Right lobe of liver (tissue), 6 donors: Measurements from ENCODE around the gene EMC9. TPM values are rescaled to one million over a fixed set of nuclear protein-coding genes. Genes with fewer than 3 reads are reported as not detected.

ENCODE experiments used
- ATAC-seq, 4 donors: fragments of 200-7000 bp; cut with Tn5 transposase; one replicate each; pipeline ENCODE4 v1.9.1; 2020; ENCODE audit warnings: mild to moderate bottlenecking in 4 of 4, moderate library complexity in 4 of 4
- DNase-seq, 3 donors: peaks; one replicate each; pipeline ENCODE4 v3.0.0-alpha.2; 2020
- H3K27ac ChIP-seq, 3 donors: fragments of 200-600 bp; one replicate each; pipeline ENCODE4 v1.8.0; 2022
- H3K27me3 ChIP-seq, 2 donors: fragments of 200-600 bp; one replicate each; pipeline ENCODE4 v1.8.0; 2022
- H3K36me3 ChIP-seq, 4 donors: fragments of 200-600 bp; sonication (generic) in 1 of 4; one replicate each; pipeline versions ENCODE4 v1.5.1 to v1.8.0; 2017 to 2022; ENCODE audit warnings: control low read depth in 1 of 4
- H3K4me1 ChIP-seq, 4 donors: fragments of 200-600 bp; sonication (generic) in 1 of 4; one replicate each; pipeline versions ENCODE4 v1.5.1 to v1.8.0; 2017 to 2022; ENCODE audit warnings: control low read depth in 1 of 4
- H3K4me3 ChIP-seq, 3 donors: fragments of 200-600 bp; one replicate each; pipeline ENCODE4 v1.8.0; 2022
- H3K9me3 ChIP-seq, 4 donors: fragments of 200-600 bp; sonication (generic) in 1 of 4; one replicate each; pipeline versions ENCODE4 v1.5.1 to v1.8.0; 2017 to 2022; ENCODE audit warnings: control low read depth in 1 of 4
- CTCF ChIP-seq, 4 donors: fragments of 200-600 bp in 3 of 4; fragments of 450-650 bp in 1 of 4; IDR thresholded peaks; one replicate each; pipeline versions ENCODE4 v1.5.1 to v1.8.0; 2016 to 2022; ENCODE audit warnings: antibody characterized with exemption in 4 of 4, mild to moderate bottlenecking in 2 of 4
- POLR2A ChIP-seq: fragments of 450-650 bp; IDR thresholded peaks from one replicate; pipeline ENCODE4 v1.6.1; 2017; ENCODE audit warnings: antibody characterized with exemption, mild to moderate bottlenecking
- WGBS: methylation state at CpG from one replicate; pipeline ENCODE4 v1.1.6; 2018; ENCODE audit warnings: low coverage, low lambda C conversion rate; ENCODE audit not compliant: insufficient coverage; ENCODE audit errors: missing lambda C conversion rate; 5-methylcytosine and 5-hydroxymethylcytosine counted together
- intact Hi-C, 2 donors: fragments of 100-400 bp; cut with DNase I; formaldehyde crosslinking; loops; one replicate each; pipeline versions ENCODE4 v1.11.2 to v1.14.1; 2022
- total RNA-seq, 6 experiments: library from RNA; depleted of rRNA in 2 of 6; stranded (reverse); fragments of >200 nt in 2 of 6; fragmentation: NEBNext Ultra II Directional in 3 of 6; extraction: Animal tissue kit (Norgen Biotek cat#: 25700) in 3 of 6; gene quantifications; one replicate each; pipeline versions ENCODE4 v1.1.0 to v1.2.4, GENCODE V29; 2016 to 2023
- donor health status: DM: no; HTN: yes; CAD: no.
- donor health status: DM: no; HTN: no; CAD: no.
- donor health status: DM: no; HTN: no; CAD: no.
- donor health status: DM: no; HTN: yes; CAD: no.
- donor health status: DM: no; HTN: yes; CAD: no.

Gene EMC9
- total RNA-seq, 6 experiments from 2014 or later: 10.2 to 21.4 (median 11.9) TPM

GRCh38 chr14:24116128-24116814, 25.1 kb downstream of the EMC9 start:
- peaks cover 0 to 22% (median 6%) of the 10 kb centered on the region in 4 donors for H3K4me1 ChIP-seq
- peak overlapping the region; percentile 50 to 82 (median 82) for H3K4me3 ChIP-seq
- H3K27me3 ChIP-seq: no peaks in the 10 kb centered on the region
- no peak for ATAC-seq
- peaks cover 0 to 43% (median 16%) of the 10 kb centered on the region in 4 donors for H3K36me3 ChIP-seq
- 21% methylated on average over 6 of the region's 6 CpGs for WGBS
- intact Hi-C loops: no loop called here
- no peak for DNase-seq
- no peak for TF ChIP-seq CTCF (IDR thresholded peaks at IDR 0.05)
- no peak for TF ChIP-seq POLR2A
- no peaks in the 10 kb centered on the region for H3K9me3 ChIP-seq
- H3K27ac ChIP-seq: peak overlapping the region; percentile 88 to 100 (median 89)

- no peak for DNase-seq
- intact Hi-C loops: no loop called here
These were observed 25.8 kb downstream of the EMC9 start for GRCh38 chr14:24115422-24116127.

GRCh38 chr14:24114532-24115421, 26.6 kb downstream of the EMC9 start, which contains the start of the genes DCAF11 and NRL:
DCAF11 (plus strand) TSS chr14:24114777; CDS start chr14:24115595, 818 bp downstream.
NRL (minus strand) TSS chr14:24114949; CDS start chr14:24082848, 32,101 bp downstream.
- Histone ChIP-seq H3K4me3 (peak within 1 kb of the TSS; percentile 63 to 82 (median 82)), H3K4me1 (peaks cover 0 to 34% (median 11%) of the 10 kb centered on the region in 4 donors), H3K27ac (peak within 1 kb of the TSS; percentile 88 to 100 (median 89)), H3K9me3 (no peaks in the 10 kb centered on the region), H3K36me3 (peaks cover 0 to 28% (median 10%) of the 10 kb centered on the region in 4 donors), H3K27me3 (no peaks in the 10 kb centered on the region)
- TF ChIP-seq POLR2A: peak; percentile 84
- TF ChIP-seq CTCF (IDR thresholded peaks at IDR 0.05): no peak
- ATAC-seq: peak; percentile 82 to 93 (median 85)
- peak; percentile 99 to 100 (median 99) for DNase-seq
- intact Hi-C loops: no loop called here
- under 1% methylated on average over 33 of the region's 65 CpGs for WGBS

More at GRCh38 chr14:24115422-24116127, 25.8 kb downstream of the EMC9 start:
- H3K9me3 ChIP-seq: no peaks in the 10 kb centered on the region
- H3K27ac ChIP-seq: peak overlapping the region; percentile 88 to 100 (median 89)
- H3K4me3 ChIP-seq: peak overlapping the region; percentile 50 to 82 (median 82)
- WGBS: 0% methylated on average over 10 of the region's 14 CpGs
- peaks cover 0 to 36% (median 12%) of the 10 kb centered on the region in 4 donors for H3K36me3 ChIP-seq
- no peaks in the 10 kb centered on the region for H3K27me3 ChIP-seq
- no peak for ATAC-seq
- peaks cover 0 to 27% (median 9%) of the 10 kb centered on the region in 4 donors for H3K4me1 ChIP-seq
- no peak for TF ChIP-seq CTCF (IDR thresholded peaks at IDR 0.05)
- TF ChIP-seq POLR2A: no peak
